HepG2 (cell line): Measurements from ENCODE around the gene DOK1. TPM values are rescaled to one million over a fixed set of nuclear protein-coding genes. Genes with fewer than 3 reads are reported as not detected.
A peak's percentile ranks its signal among the peaks of the same experiment; 100 is the strongest.

ENCODE experiments used
- ATF6 ChIP-seq: sonication (generic); formaldehyde crosslinking; conservative IDR thresholded peaks from 2 replicates; pipeline ENCODE4 v1.4.0; 2020; ENCODE audit warnings: missing genetic modification reagents
- CENPX ChIP-seq: sonication (generic); formaldehyde crosslinking; IDR thresholded peaks from 2 replicates; pipeline ENCODE4 v1.9.0; 2021; ENCODE audit warnings: mild to moderate bottlenecking, missing genetic modification reagents, moderate library complexity
- GABPA ChIP-seq, 2 experiments: IDR thresholded peaks; 2 replicates each; pipeline ENCODE4 v1.6.1; 2011 to 2016; ENCODE audit warnings: low read depth in 2 of 2, low read length in 1 of 2, missing biosample characterization in 1 of 2, missing genetic modification characterization in 1 of 2
- MTA3 ChIP-seq: sonication (generic); formaldehyde crosslinking; IDR thresholded peaks from 2 replicates; pipeline ENCODE4 v1.4.0; 2020; ENCODE audit warnings: missing genetic modification reagents
- MYPOP ChIP-seq: sonication (generic); formaldehyde crosslinking; IDR thresholded peaks from 2 replicates; pipeline ENCODE4 v1.8.1; 2023; ENCODE audit warnings: mild to moderate bottlenecking, moderate library complexity, missing genetic modification reagents
- NKX3-1 ChIP-seq: sonication (generic); formaldehyde crosslinking; IDR thresholded peaks from 2 replicates; pipeline ENCODE4 v1.5.0; 2020; ENCODE audit warnings: missing genetic modification reagents
- PLSCR1 ChIP-seq: sonication (generic); formaldehyde crosslinking; IDR thresholded peaks from 2 replicates; pipeline ENCODE4 v1.5.0; 2020; ENCODE audit warnings: missing genetic modification reagents, mild to moderate bottlenecking, borderline replicate concordance
- SMC3 ChIP-seq: IDR thresholded peaks from 2 replicates; pipeline ENCODE4 v1.6.1; 2011; ENCODE audit warnings: low read length, improper control_type of control experiment
- SP4 ChIP-seq: sonication (generic); formaldehyde crosslinking; IDR thresholded peaks from 2 replicates; pipeline ENCODE4 v1.8.1; 2023; ENCODE audit warnings: mild to moderate bottlenecking, missing genetic modification reagents
- TFDP2 ChIP-seq: sonication (generic); formaldehyde crosslinking; IDR thresholded peaks from 2 replicates; pipeline ENCODE4 v1.4.0; 2020; ENCODE audit warnings: missing genetic modification reagents
- ZBTB38 ChIP-seq: sonication (generic); formaldehyde crosslinking; IDR thresholded peaks from 2 replicates; pipeline ENCODE4 v1.5.1; 2020; ENCODE audit warnings: mild to moderate bottlenecking, missing genetic modification reagents
- ZNF230 ChIP-seq: sonication (generic); formaldehyde crosslinking; IDR thresholded peaks from 2 replicates; pipeline ENCODE4 v1.4.0; 2020; ENCODE audit warnings: mild to moderate bottlenecking, missing genetic modification reagents
- ZNF644 ChIP-seq: IDR thresholded peaks from 2 replicates; pipeline ENCODE4 v1.6.1; 2016; ENCODE audit warnings: low read depth
- ZNF740 ChIP-seq: sonication (generic); formaldehyde crosslinking; IDR thresholded peaks from 2 replicates; pipeline ENCODE4 v1.4.0; 2020; ENCODE audit warnings: missing genetic modification reagents
- ZNF850 ChIP-seq: sonication (generic); formaldehyde crosslinking; conservative IDR thresholded peaks from 2 replicates; pipeline ENCODE4 v1.9.0; 2021; ENCODE audit warnings: mild to moderate bottlenecking, missing genetic modification reagents
- ZSCAN30 ChIP-seq: sonication (generic); formaldehyde crosslinking; IDR thresholded peaks from 2 replicates; pipeline ENCODE4 v1.5.0; 2020; ENCODE audit warnings: mild to moderate bottlenecking, missing genetic modification reagents
- polyA plus RNA-seq, 8 experiments: library from polyadenylated mRNA; depleted of rRNA in 3 of 8; stranded (reverse) in 7 of 8; unstranded in 1 of 8; fragments of >200 nt; fragmentation: Illumina TruSeq in 4 of 8; extraction: Trizol in 4 of 8; gene quantifications; 2 replicates each; pipeline versions ENCODE4 v1.2.1 to v1.2.3, GENCODE V29; 2011 to 2016; ENCODE audit warnings: low read depth in 4 of 8, missing spikeins in 1 of 8, mixed read lengths in 1 of 8; ENCODE audit not compliant: insufficient read depth in 1 of 8
- total RNA-seq, 5 experiments: library from RNA; depleted of rRNA; stranded (reverse); fragments of >200 nt; fragmentation: Illumina TruSeq; extraction: Trizol; gene quantifications; 2 replicates each; pipeline ENCODE4 v1.2.3, GENCODE V29; 2016; ENCODE audit warnings: low read depth in 1 of 5
- TF ChIP-seq, protein P1 (sequence below): sonication (generic); formaldehyde crosslinking; IDR thresholded peaks from 2 replicates; pipeline ENCODE4 v1.4.0; 2020; ENCODE audit warnings: missing genetic modification reagents, mild to moderate bottlenecking, borderline replicate concordance

The DOK1 gene
- total and polyA plus RNA-seq, 2 of the 13 experiments (the other 11 are each of a cell fraction or from before 2014, with no cell fraction given), result 0.53 to 0.74 TPM

- no peak for TF ChIP-seq TFDP2 (CRISPR knock-in tag)
- TF ChIP-seq ZSCAN30, result no peak
- peak; percentile 89 for TF ChIP-seq ZNF230 (CRISPR knock-in tag)
- TF ChIP-seq NKX3-1, result no peak
- no peak for TF ChIP-seq PLSCR1 (CRISPR knock-in tag)
- no peak for TF ChIP-seq SP4 (CRISPR knock-in tag)
- no peak for TF ChIP-seq MTA3
- no peak for TF ChIP-seq GABPA (IDR thresholded peaks at IDR 0.05; ENCODE audit: low read depth, low read length)
- TF ChIP-seq GABPA (CRISPR knock-in tag; IDR thresholded peaks at IDR 0.05; ENCODE audit: low read depth), result no peak
- no peak for TF ChIP-seq ZNF740 (CRISPR knock-in tag)
- TF ChIP-seq ZNF644 (CRISPR knock-in tag), result no peak
- TF ChIP-seq ZBTB38 (CRISPR knock-in tag), result no peak
- TF ChIP-seq CENPX, result no peak
- TF ChIP-seq ATF6 (CRISPR knock-in tag), result no peak
- TF ChIP-seq, protein P1, sequence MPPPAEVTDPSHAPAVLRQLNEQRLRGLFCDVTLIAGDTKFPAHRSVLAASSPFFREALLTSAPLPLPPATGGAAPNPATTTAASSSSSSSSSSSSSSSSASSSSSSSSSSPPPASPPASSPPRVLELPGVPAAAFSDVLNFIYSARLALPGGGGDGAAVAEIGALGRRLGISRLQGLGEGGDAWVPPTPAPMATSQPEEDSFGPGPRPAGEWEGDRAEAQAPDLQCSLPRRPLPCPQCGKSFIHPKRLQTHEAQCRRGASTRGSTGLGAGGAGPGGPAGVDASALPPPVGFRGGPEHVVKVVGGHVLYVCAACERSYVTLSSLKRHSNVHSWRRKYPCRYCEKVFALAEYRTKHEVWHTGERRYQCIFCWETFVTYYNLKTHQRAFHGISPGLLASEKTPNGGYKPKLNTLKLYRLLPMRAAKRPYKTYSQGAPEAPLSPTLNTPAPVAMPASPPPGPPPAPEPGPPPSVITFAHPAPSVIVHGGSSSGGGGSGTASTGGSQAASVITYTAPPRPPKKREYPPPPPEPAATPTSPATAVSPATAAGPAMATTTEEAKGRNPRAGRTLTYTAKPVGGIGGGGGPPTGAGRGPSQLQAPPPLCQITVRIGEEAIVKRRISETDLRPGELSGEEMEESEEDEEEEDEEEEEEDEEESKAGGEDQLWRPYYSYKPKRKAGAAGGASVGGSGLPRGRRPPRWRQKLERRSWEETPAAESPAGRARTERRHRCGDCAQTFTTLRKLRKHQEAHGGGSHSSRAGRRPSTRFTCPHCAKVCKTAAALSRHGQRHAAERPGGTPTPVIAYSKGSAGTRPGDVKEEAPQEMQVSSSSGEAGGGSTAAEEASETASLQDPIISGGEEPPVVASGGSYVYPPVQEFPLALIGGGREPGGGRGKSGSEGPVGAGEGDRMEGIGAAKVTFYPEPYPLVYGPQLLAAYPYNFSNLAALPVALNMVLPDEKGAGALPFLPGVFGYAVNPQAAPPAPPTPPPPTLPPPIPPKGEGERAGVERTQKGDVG, result no peak
- TF ChIP-seq SMC3, result peak; percentile 89
- TF ChIP-seq MYPOP (CRISPR knock-in tag), result no peak
- TF ChIP-seq ZNF850 (CRISPR knock-in tag), result no peak
Measured at GRCh38 chr2:74587664-74588277, 33.3 kb downstream of the DOK1 start (continued).
